Stimulated activated naive B cell treated with anti-CD40 and anti-IgM and Interleukin-4, amounts not matched to agents 10 μg/mL and 1 μg/mL and 100 μg/mL, for 72 hours (primary cell): Measurements from ENCODE around the gene CUL3.
A peak's percentile ranks its signal among the peaks of the same experiment; 100 is the strongest.
"Not testable (repeated sequence)": the region's sequence is repeated elsewhere in the genome, so short reads cannot be mapped to it uniquely, and the experiment has no call there.

Experiments
- ATAC-seq, 2 donors: fragments of 150-1000 bp; cut with Tn5 transposase; replicated peaks; 2 replicates each; pipeline ENCODE4 v1.10.0; 2021; ENCODE audit warnings: moderate library complexity in 1 of 2
- DNase-seq: peaks from one replicate; pipeline ENCODE4 v3.0.0; 2021
- H3K27ac Mint-ChIP-seq: one replicate; pipeline ENCODE4 v1.8.0; 2022; ENCODE audit warnings: mild to moderate bottlenecking, mixed read lengths
- H3K27me3 Mint-ChIP-seq, 2 donors: one replicate each; pipeline ENCODE4 v1.8.0; 2022; ENCODE audit warnings: mixed read lengths in 2 of 2
- H3K36me3 Mint-ChIP-seq, 2 donors: one replicate each; pipeline ENCODE4 v1.8.0; 2022; ENCODE audit warnings: mixed read lengths in 2 of 2, mild to moderate bottlenecking in 1 of 2
- H3K4me1 Mint-ChIP-seq, 2 donors: one replicate each; pipeline ENCODE4 v1.8.0; 2022; ENCODE audit warnings: mixed read lengths in 2 of 2, mild to moderate bottlenecking in 1 of 2
- H3K4me3 Mint-ChIP-seq, 2 donors: one replicate each; pipeline ENCODE4 v1.8.0; 2022; ENCODE audit warnings: mild to moderate bottlenecking in 2 of 2, mixed read lengths in 2 of 2, moderate library complexity in 1 of 2
- H3K9me3 Mint-ChIP-seq, 2 donors: one replicate each; pipeline ENCODE4 v1.8.0; 2022; ENCODE audit warnings: mixed read lengths in 2 of 2, mild to moderate bottlenecking in 1 of 2

CUL3 gene

GRCh38 chr2:224545884-224546644, 39.1 kb downstream of the CUL3 start:
- Mint-ChIP-seq H3K9me3 (no peaks in the 10 kb centered on the region), H3K4me3 (no peak overlapping the region), H3K4me1 (peaks cover 23 to 34% of the 10 kb centered on the region in 2 donors), H3K36me3 (peaks cover 31 to 42% of the 10 kb centered on the region in 2 donors), H3K27ac (no peak overlapping the region), H3K27me3 (no peaks in the 10 kb centered on the region)
- ATAC-seq (no peak), DNase-seq (no peak)

DNA sequence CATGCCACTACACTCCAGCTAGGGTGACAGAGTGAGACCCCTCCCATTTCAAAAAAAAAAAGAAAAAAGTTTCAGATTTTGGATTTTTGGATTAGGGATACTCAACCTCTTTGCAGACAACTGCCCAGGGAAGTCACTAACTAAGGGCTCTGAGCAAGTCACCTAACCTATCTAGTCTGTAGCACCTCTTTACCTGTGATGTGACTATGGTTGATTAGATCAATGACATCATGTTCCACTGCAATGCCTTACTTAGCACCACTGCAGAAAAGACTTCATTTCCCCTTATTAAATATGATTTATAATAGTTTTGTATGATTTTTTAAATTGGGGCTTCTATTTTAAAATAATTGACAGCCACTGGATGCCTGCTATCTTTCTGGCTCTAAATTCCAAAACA, 41.2 kb downstream of the CUL3 start:
- peaks cover 0 to 4% of the 10 kb centered on the region in 2 donors for H3K9me3 Mint-ChIP-seq
- no peak overlapping the region for H3K27ac Mint-ChIP-seq
- H3K4me1 Mint-ChIP-seq = peaks cover 24 to 43% of the 10 kb centered on the region in 2 donors
- H3K36me3 Mint-ChIP-seq = peaks cover 43 to 56% of the 10 kb centered on the region in 2 donors
- DNase-seq = no peak
- no peaks in the 10 kb centered on the region for H3K27me3 Mint-ChIP-seq
- ATAC-seq = no peak
- H3K4me3 Mint-ChIP-seq = no peak overlapping the region

DNA sequence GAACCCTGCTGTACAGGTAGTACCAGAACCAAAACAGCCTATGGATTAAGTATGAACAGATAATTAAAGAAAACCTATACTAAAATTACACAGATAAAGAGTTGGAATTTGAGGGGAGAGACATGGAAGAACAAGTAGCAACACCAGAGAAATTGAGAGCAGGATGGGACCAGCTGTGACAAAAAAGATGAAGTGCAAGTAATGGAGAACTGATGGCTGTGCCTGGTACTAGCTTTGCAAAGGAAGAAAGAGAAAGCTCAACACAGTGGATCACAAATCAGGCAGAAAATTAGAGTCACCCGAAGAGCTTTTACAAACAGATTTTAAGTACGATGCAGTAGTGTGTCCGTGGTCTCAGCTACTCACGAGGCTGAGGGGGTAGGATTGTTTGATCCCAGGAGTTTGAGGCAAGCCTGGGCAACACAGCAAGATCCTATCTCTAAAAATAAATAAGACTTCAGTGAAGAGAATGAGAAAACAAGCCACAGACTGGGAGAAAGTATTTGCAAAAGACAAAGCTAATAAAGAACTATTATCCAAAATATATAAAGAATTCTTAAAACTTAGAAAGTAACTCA, 46.5 kb downstream of the CUL3 start:
- peaks cover 0 to 4% of the 10 kb centered on the region in 2 donors for H3K9me3 Mint-ChIP-seq
- no peak for DNase-seq
- H3K27ac Mint-ChIP-seq = no peak overlapping the region
- H3K4me1 Mint-ChIP-seq = peaks cover 18 to 36% of the 10 kb centered on the region in 2 donors
- no peak for ATAC-seq
- H3K27me3 Mint-ChIP-seq = no peaks in the 10 kb centered on the region
- no peak overlapping the region for H3K4me3 Mint-ChIP-seq
- peaks cover 34 to 51% of the 10 kb centered on the region in 2 donors for H3K36me3 Mint-ChIP-seq

DNA sequence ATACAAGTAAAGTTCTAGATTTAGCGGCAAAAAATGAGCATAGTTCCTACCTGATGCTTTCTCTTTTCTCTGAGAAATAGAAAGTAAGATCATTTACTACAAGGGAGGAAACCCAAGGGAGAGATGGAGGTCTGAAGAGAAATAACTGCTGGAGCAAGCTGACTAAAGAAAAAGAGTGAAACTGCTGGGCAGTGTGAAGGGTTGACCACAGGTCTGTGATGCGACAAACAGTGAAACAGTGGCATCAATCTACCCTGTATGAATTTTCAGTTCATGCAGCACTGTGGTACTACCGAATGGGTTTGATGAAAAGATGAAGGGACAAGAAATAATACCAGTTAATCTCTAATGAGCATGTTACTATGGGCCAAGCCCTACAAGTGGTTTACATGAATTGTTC, 52.2 kb downstream of the CUL3 start:
- H3K9me3 Mint-ChIP-seq = no peaks in the 10 kb centered on the region
- peak overlapping the region; percentile 48 for H3K27ac Mint-ChIP-seq
- ATAC-seq (no peak), DNase-seq (no peak)
- H3K4me3 Mint-ChIP-seq = no peak overlapping the region
- peaks cover 37 to 47% of the 10 kb centered on the region in 2 donors for H3K36me3 Mint-ChIP-seq
- H3K27me3 Mint-ChIP-seq = no peaks in the 10 kb centered on the region
- peaks cover 28 to 40% of the 10 kb centered on the region in 2 donors for H3K4me1 Mint-ChIP-seq

DNA sequence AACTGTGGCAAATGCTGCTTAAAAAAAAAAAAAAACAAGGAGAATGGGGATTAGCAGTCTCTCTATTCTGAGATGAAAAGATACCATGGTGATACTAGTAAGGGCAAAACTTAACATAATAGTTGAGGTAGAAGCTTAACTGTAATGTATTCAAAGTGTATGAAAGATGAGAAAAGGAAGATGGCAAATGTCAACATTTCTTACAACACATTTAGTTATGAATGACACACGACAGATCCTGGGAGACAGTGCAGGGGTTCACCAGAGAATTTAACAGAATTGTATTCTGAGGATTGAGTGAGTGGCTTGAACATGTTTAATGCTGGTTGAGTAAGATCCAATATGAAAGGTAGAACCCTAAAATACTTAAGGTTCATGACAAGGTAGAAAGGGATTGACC, 52.7 kb downstream of the CUL3 start:
- no peaks in the 10 kb centered on the region for H3K9me3 Mint-ChIP-seq
- peaks cover 42 to 52% of the 10 kb centered on the region in 2 donors for H3K36me3 Mint-ChIP-seq
- no peak for ATAC-seq
- peaks cover 33 to 45% of the 10 kb centered on the region in 2 donors for H3K4me1 Mint-ChIP-seq
- H3K4me3 Mint-ChIP-seq = no peak overlapping the region
- no peaks in the 10 kb centered on the region for H3K27me3 Mint-ChIP-seq
- H3K27ac Mint-ChIP-seq = peak overlapping the region; percentile 48
- DNase-seq = no peak

DNA sequence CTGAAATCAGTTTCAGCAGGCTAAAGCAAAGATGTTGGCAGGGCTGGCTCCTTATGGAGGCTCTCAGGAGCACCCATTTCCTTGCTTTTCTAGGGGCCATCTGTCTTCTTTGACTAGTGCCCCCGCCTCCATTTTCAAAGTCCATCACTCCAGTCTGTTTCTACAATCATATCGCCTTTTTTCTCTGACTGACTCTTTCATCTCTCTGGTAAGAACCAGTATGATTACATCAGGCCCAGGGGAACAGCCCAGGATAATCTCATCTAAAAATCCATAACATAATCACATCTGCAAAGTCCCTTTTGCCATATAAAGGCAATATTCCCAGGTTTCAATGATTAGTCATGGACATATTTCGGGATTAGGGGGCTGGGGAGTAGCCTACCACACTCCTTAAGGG, 57.0 kb downstream of the CUL3 start:
- Mint-ChIP-seq H3K27ac (no peak overlapping the region), H3K4me1 (peaks cover 54 to 74% of the 10 kb centered on the region in 2 donors), H3K27me3 (no peaks in the 10 kb centered on the region), H3K4me3 (no peak overlapping the region), H3K9me3 (no peaks in the 10 kb centered on the region), H3K36me3 (peaks cover 44% of the 10 kb centered on the region in 2 donors)
- DNase-seq = no peak
- no peak for ATAC-seq

GRCh38 chr2:224525774-224526173, 59.4 kb downstream of the CUL3 start:
- H3K4me1 Mint-ChIP-seq = peaks cover 41 to 60% of the 10 kb centered on the region in 2 donors
- H3K36me3 Mint-ChIP-seq = peaks cover 26% of the 10 kb centered on the region in 2 donors
- H3K27ac Mint-ChIP-seq = peak overlapping the region; percentile 90
- no peaks in the 10 kb centered on the region for H3K27me3 Mint-ChIP-seq
- peak overlapping the region in 1 of 2 donors; percentile 9 for H3K4me3 Mint-ChIP-seq
- no peaks in the 10 kb centered on the region for H3K9me3 Mint-ChIP-seq
- ATAC-seq (no peak), DNase-seq (no peak)

GRCh38 chr2:224524657-224525056, 60.5 kb downstream of the CUL3 start:
- ATAC-seq = no peak
- Mint-ChIP-seq H3K4me3 (peak overlapping the region; percentile 26 to 60), H3K27ac (peak overlapping the region; percentile 68), H3K27me3 (no peaks in the 10 kb centered on the region), H3K36me3 (peaks cover 20 to 26% of the 10 kb centered on the region in 2 donors), H3K9me3 (no peaks in the 10 kb centered on the region), H3K4me1 (peaks cover 48 to 70% of the 10 kb centered on the region in 2 donors)
- DNase-seq = no peak

DNA sequence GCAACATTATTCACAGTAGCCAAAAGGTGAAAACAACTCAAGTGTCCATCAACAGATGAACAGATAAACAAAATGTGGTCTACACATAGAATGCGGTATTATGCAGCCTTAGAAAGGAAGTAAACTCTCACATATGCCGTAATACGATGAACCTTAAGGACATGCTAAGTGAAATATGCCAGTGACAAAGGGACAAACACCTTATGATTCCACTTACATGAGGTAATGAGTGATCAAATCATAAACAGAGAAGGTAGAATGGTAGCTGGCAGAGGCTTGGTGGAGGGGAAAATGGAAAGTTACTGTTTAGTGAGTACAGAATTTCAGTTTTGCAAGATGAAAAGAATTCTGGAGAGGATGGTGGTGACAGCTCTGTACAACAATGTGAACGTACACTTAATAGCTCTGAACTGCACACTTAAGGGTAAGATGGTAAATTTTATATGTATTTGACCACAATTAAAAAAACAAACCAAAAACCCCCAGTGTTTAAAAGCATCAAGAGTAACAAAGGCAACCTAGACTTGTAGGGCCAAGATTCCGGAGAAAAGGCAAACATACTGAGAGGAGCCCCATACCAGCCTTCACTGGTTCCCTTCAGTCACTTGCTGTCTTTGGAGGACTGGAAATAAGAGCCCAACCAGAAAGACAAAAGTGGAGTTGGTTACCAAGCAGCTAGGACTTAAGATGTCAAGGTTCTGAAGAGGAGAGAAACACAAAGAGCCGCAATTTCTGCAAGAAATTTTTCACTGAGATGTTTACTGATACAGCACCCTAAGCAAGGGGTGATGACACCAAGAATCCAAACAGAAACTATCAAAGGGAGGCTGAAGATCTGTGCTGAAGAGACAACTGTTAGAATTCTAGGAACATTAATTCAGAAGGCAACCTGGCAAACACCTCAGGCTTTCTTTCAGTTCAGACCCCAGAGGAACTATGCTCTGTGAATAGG, 61.3 kb downstream of the CUL3 start:
- no peaks in the 10 kb centered on the region for H3K9me3 Mint-ChIP-seq
- H3K36me3 Mint-ChIP-seq = peaks cover 17 to 23% of the 10 kb centered on the region in 2 donors
- peak overlapping the region; percentile 68 for H3K27ac Mint-ChIP-seq
- no peak for DNase-seq
- H3K27me3 Mint-ChIP-seq = no peaks in the 10 kb centered on the region
- peak overlapping the region; percentile 26 to 60 for H3K4me3 Mint-ChIP-seq
- H3K4me1 Mint-ChIP-seq = peaks cover 50 to 71% of the 10 kb centered on the region in 2 donors
- peak; percentile 21 to 38 for ATAC-seq

- ATAC-seq, H3K36me3 Mint-ChIP-seq, H3K9me3 Mint-ChIP-seq, H3K4me3 Mint-ChIP-seq, DNase-seq, H3K27me3 Mint-ChIP-seq: not testable (repeated sequence)
- Mint-ChIP-seq H3K27ac (peak overlapping the region; percentile 83), H3K4me1 (peaks cover 45 to 67% of the 10 kb centered on the region in 2 donors)
Observed at GRCh38 chr2:224522483-224522882, 62.7 kb downstream of the CUL3 start.

GRCh38 chr2:224520064-224520463, 65.1 kb downstream of the CUL3 start:
- peak; percentile 60 to 74 for ATAC-seq

GRCh38 chr2:224518806-224519580, 66.2 kb downstream of the CUL3 start:
- peaks cover 37 to 51% of the 10 kb centered on the region in 2 donors for H3K4me1 Mint-ChIP-seq
- no peak for DNase-seq
- no peaks in the 10 kb centered on the region for H3K9me3 Mint-ChIP-seq
- no peak overlapping the region for H3K27ac Mint-ChIP-seq
- H3K27me3 Mint-ChIP-seq = no peaks in the 10 kb centered on the region
- H3K36me3 Mint-ChIP-seq = peaks cover 17 to 27% of the 10 kb centered on the region in 2 donors
- ATAC-seq = no peak
- no peak overlapping the region for H3K4me3 Mint-ChIP-seq

More at GRCh38 chr2:224520064-224520463, 65.1 kb downstream of the CUL3 start:
- H3K4me1 Mint-ChIP-seq = peaks cover 42 to 62% of the 10 kb centered on the region in 2 donors
- peak overlapping the region; percentile 80 for H3K27ac Mint-ChIP-seq
- H3K27me3 Mint-ChIP-seq = no peaks in the 10 kb centered on the region
- no peaks in the 10 kb centered on the region for H3K9me3 Mint-ChIP-seq
- DNase-seq = peak; percentile 7
- peaks cover 14 to 23% of the 10 kb centered on the region in 2 donors for H3K36me3 Mint-ChIP-seq
- peak overlapping the region; percentile 17 to 41 for H3K4me3 Mint-ChIP-seq

- H3K27ac Mint-ChIP-seq = peak overlapping the region; percentile 87
- peak; percentile 37 to 52 for ATAC-seq
- no peaks in the 10 kb centered on the region for H3K27me3 Mint-ChIP-seq
Observed at GRCh38 chr2:224517963-224518362, 67.2 kb downstream of the CUL3 start.

More at GRCh38 chr2:224517963-224518362, 67.2 kb downstream of the CUL3 start:
- Mint-ChIP-seq H3K4me1 (peaks cover 30 to 41% of the 10 kb centered on the region in 2 donors), H3K36me3 (peaks cover 18 to 33% of the 10 kb centered on the region in 2 donors), H3K9me3 (no peaks in the 10 kb centered on the region), H3K4me3 (peak overlapping the region in 1 of 2 donors; percentile 48)
- DNase-seq = no peak
